B cell (primary cell): Measurements from ENCODE around the gene MR1. TPM values are rescaled to one million over a fixed set of nuclear protein-coding genes. Genes with fewer than 3 reads are reported as not detected.

Experiments
- ATAC-seq: fragments of 200-7000 bp; cut with Tn5 transposase; one replicate; pipeline ENCODE4 v1.10.0; 2021; ENCODE audit warnings: low read depth, mild to moderate bottlenecking, moderate number of reproducible peaks, moderate library complexity
- CTCF ChIA-PET: fragments of 350-600 bp; sonication (Branson Sonifier 250); formaldehyde crosslinking; loops from one replicate; lab custom pipeline; 2021; ENCODE audit warnings: antibody characterized with exemption, inconsistent platforms; lab: Charles Lee
- POLR2A ChIA-PET: fragments of 350-600 bp; sonication (Branson Sonifier 250); formaldehyde crosslinking; loops from one replicate; lab custom pipeline; 2021; ENCODE audit warnings: antibody characterized with exemption; lab: Charles Lee
- DNase-seq: peaks from one replicate; pipeline ENCODE4 v3.0.0; 2013
- H2AFZ ChIP-seq: 2 replicates; pipeline ENCODE4 v1.6.1; 2012; ENCODE audit warnings: mild to moderate bottlenecking, low read depth, low read length; ENCODE audit not compliant: insufficient read depth, poor library complexity, severe bottlenecking
- H3K27ac ChIP-seq, 2 donors: 1 replicate in 1 of 2; 2 replicates in 1 of 2; pipeline ENCODE4 v1.5.1; 2012 to 2013; ENCODE audit warnings: low read length in 2 of 2, mild to moderate bottlenecking in 2 of 2, moderate library complexity in 1 of 2
- H3K27me3 ChIP-seq, 4 experiments: fragments of 200-600 bp in 1 of 4; sonication (generic) in 1 of 4; replicated peaks in 1 of 4; 1 replicate in 2 of 4; 2 replicates in 2 of 4; pipeline versions ENCODE4 v1.6.1 to v1.7.0; 2013 to 2016; ENCODE audit warnings: low read length in 3 of 4, mild to moderate bottlenecking in 2 of 4, mixed read lengths in 1 of 4, moderate library complexity in 1 of 4; ENCODE audit not compliant: insufficient read depth in 4 of 4, control insufficient read depth in 3 of 4; ENCODE audit errors: control extremely low read depth in 1 of 4
- H3K36me3 ChIP-seq, 2 experiments: replicated peaks in 1 of 2; 1 replicate in 1 of 2; 2 replicates in 1 of 2; pipeline versions ENCODE4 v1.6.1 to v1.7.1; 2013; ENCODE audit warnings: low read length in 1 of 2; ENCODE audit not compliant: insufficient read depth in 2 of 2, control insufficient read depth in 1 of 2; ENCODE audit errors: control extremely low read depth in 1 of 2, extremely low read depth in 1 of 2
- H3K4me1 ChIP-seq, 2 donors: fragments of 200-600 bp in 1 of 2; sonication (generic) in 1 of 2; 1 replicate in 1 of 2; 2 replicates in 1 of 2; pipeline versions ENCODE4 v1.5.1 to v1.6.1; 2013 to 2017; ENCODE audit warnings: low read length in 2 of 2; ENCODE audit not compliant: control insufficient read depth in 2 of 2, insufficient read depth in 2 of 2
- H3K4me2 ChIP-seq: replicated peaks from 2 replicates; pipeline ENCODE3; 2012; ENCODE audit warnings: mild to moderate bottlenecking, low read depth, low read length; ENCODE audit not compliant: poor library complexity, severe bottlenecking
- H3K4me3 ChIP-seq, 5 experiments: fragments of 200-600 bp in 1 of 5; sonication (generic) in 1 of 5; 1 replicate in 3 of 5; 2 replicates in 2 of 5; pipeline versions ENCODE4 v1.5.1 to v1.7.0; 2011 to 2016; ENCODE audit warnings: low read length in 4 of 5, mild to moderate bottlenecking in 4 of 5, low read depth in 2 of 5, control low read depth in 1 of 5, moderate library complexity in 1 of 5; ENCODE audit not compliant: insufficient read depth in 1 of 5; ENCODE audit errors: control extremely low read depth in 1 of 5, extremely low read depth in 1 of 5
- H3K79me2 ChIP-seq: fragments of 200-600 bp; sonication (generic); one replicate; pipeline ENCODE4 v1.6.0; 2016; ENCODE audit warnings: low read length; ENCODE audit not compliant: control insufficient read depth, insufficient read depth
- H3K9ac ChIP-seq: fragments of 200-600 bp; sonication (generic); 2 replicates; pipeline ENCODE4 v1.6.1; 2017; ENCODE audit warnings: mild to moderate bottlenecking, low read length, moderate library complexity
- H3K9me3 ChIP-seq, 3 donors: one replicate each; pipeline versions ENCODE4 v1.6.1 to v1.7.1; 2013; ENCODE audit warnings: low read length in 2 of 3; ENCODE audit not compliant: control insufficient read depth in 2 of 3, insufficient read depth in 1 of 3; ENCODE audit errors: control extremely low read depth in 1 of 3
- H4K20me1 ChIP-seq: 2 replicates; pipeline ENCODE4 v1.6.0; 2012; ENCODE audit warnings: mild to moderate bottlenecking, low read length; ENCODE audit not compliant: insufficient read depth, control insufficient read depth, poor library complexity, severe bottlenecking
- H3K27ac Mint-ChIP-seq: one replicate; pipeline ENCODE4 v1.8.0; 2021; ENCODE audit warnings: mixed read lengths
- H3K27me3 Mint-ChIP-seq: one replicate; pipeline ENCODE4 v1.8.0; 2021; ENCODE audit warnings: mixed read lengths
- H3K4me1 Mint-ChIP-seq: one replicate; pipeline ENCODE4 v1.8.0; 2021; ENCODE audit warnings: mixed read lengths
- H3K4me3 Mint-ChIP-seq: one replicate; pipeline ENCODE4 v1.8.0; 2021; ENCODE audit warnings: mixed read lengths
- H3K9me3 Mint-ChIP-seq: one replicate; pipeline ENCODE4 v1.8.0; 2022; ENCODE audit warnings: mixed read lengths; ENCODE audit not compliant: insufficient read depth
- EZH2 ChIP-seq: IDR thresholded peaks from 2 replicates; pipeline ENCODE4 v1.6.1; 2012; ENCODE audit warnings: borderline replicate concordance, low read depth, mild to moderate bottlenecking, moderate library complexity, low read length; ENCODE audit not compliant: insufficient read depth, poor library complexity, severe bottlenecking
- WGBS: methylation state at CpG from one replicate; pipeline ENCODE4 v1.1.5; 2013; ENCODE audit warnings: missing lambda C conversion rate; ENCODE audit not compliant: insufficient coverage; 5-methylcytosine and 5-hydroxymethylcytosine counted together
- intact Hi-C: fragments of 100-400 bp; cut with micrococcal nuclease; formaldehyde crosslinking; loops from one replicate; pipeline ENCODE4 v1.10.0; 2022
- polyA plus RNA-seq: library from polyadenylated mRNA; depleted of rRNA; stranded (reverse); fragments of >200 nt; gene quantifications from 2 replicates; pipeline ENCODE4 v1.2.3, GENCODE V29; 2012
- total RNA-seq, 2 donors: library from RNA; stranded (reverse); fragments of 120-200 nt in 1 of 2; gene quantifications; 1 replicate in 1 of 2; 2 replicates in 1 of 2; pipeline versions ENCODE4 v1.2.3 to v1.2.4, GENCODE V29; 2013 to 2022
- TF ChIP-seq, protein P1 (sequence below): fragments of 200-600 bp; IDR thresholded peaks from one replicate; pipeline ENCODE4 v1.8.0; 2022; ENCODE audit warnings: antibody characterized with exemption, mild to moderate bottlenecking

Gene MR1
- total and polyA plus RNA-seq, 2 donors (not counting 1 experiment from before 2014, with no cell fraction given), result 9.5 to 28.2 TPM

DNA sequence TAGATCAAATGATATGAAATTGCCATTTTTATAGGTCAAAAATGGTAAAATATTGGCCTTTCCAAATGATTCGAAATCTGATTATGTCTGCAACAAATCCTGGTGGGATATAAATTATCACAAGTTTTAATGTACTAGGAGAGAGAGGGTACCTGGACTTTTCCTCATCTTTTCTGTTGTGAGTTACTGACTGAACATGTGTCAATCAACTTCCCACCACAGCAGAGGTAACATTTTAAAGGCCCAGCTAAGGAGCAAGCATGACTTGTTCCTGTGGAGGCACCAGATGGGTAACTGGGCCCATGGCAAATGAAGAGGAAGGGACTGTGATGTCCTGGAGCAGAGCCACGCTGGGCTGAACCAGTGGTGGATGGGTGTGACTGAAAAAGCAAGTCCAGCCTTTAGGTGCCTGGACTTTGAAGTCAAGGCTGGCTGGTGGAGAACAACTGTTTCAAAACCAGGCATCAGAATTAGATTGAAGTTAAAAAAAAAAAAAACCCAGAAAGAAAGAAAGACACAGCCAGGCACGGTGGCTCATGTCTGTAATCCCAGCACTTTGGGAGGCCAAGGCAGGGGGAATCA lies 6.6 kb downstream of the MR1 start:
- Mint-ChIP-seq H3K9me3 (no peaks in the 10 kb centered on the region), H3K4me1 (peaks cover 61% of the 10 kb centered on the region), H3K4me3 (no peak overlapping the region), H3K27ac (no peak overlapping the region), H3K27me3 (no peaks in the 10 kb centered on the region)
- ChIA-PET CTCF (interaction anchor here (1.3 to 4.8 kb wide), 4 partner anchors 18 to 102 kb away, joined by 3 to 119 read pairs (median 18); no protein-coding TSS in a partner anchor), POLR2A (interaction anchor here (0.6 kb wide), 1 partner anchor 17 kb away, joined by 6 read pairs; no protein-coding TSS in a partner anchor)
- no peak for TF ChIP-seq EZH2
- TF ChIP-seq, protein P1, sequence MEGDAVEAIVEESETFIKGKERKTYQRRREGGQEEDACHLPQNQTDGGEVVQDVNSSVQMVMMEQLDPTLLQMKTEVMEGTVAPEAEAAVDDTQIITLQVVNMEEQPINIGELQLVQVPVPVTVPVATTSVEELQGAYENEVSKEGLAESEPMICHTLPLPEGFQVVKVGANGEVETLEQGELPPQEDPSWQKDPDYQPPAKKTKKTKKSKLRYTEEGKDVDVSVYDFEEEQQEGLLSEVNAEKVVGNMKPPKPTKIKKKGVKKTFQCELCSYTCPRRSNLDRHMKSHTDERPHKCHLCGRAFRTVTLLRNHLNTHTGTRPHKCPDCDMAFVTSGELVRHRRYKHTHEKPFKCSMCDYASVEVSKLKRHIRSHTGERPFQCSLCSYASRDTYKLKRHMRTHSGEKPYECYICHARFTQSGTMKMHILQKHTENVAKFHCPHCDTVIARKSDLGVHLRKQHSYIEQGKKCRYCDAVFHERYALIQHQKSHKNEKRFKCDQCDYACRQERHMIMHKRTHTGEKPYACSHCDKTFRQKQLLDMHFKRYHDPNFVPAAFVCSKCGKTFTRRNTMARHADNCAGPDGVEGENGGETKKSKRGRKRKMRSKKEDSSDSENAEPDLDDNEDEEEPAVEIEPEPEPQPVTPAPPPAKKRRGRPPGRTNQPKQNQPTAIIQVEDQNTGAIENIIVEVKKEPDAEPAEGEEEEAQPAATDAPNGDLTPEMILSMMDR, result no peak
- H3K9me3 ChIP-seq, result peaks cover 0 to 3% (median 0%) of the 10 kb centered on the region in 3 donors
- H3K27ac ChIP-seq, result no peak overlapping the region
- ATAC-seq (no peak), DNase-seq (no peak)
- no peak overlapping the region for H2AFZ ChIP-seq
- intact Hi-C loops, result no loop called here
- H3K36me3 ChIP-seq, result peaks cover 0 to 41% of the 10 kb centered on the region in 2 experiments
- no peak overlapping the region for H3K4me2 ChIP-seq
- 83% methylated on average over 1 of the region's 3 CpGs for WGBS
- no peaks in the 10 kb centered on the region for H3K27me3 ChIP-seq
- H3K79me2 ChIP-seq, result peaks cover 78% of the 10 kb centered on the region
- peaks cover 42% of the 10 kb centered on the region for H4K20me1 ChIP-seq
- no peak overlapping the region for H3K9ac ChIP-seq
- H3K4me1 ChIP-seq, result peaks cover 18 to 26% of the 10 kb centered on the region in 2 donors
- no peak overlapping the region for H3K4me3 ChIP-seq
